Stomach smooth muscle (tissue), 2 donors: ENCODE results near the gene CLSTN3.

ENCODE experiments used
- H3K27ac ChIP-seq: one replicate; pipeline ENCODE4 v1.7.0; 2013; ENCODE audit warnings: mild to moderate bottlenecking, low read length, inconsistent platforms
- H3K27me3 ChIP-seq, 2 donors: one replicate each; pipeline ENCODE4 v1.7.0; 2013; ENCODE audit warnings: low read length in 2 of 2; ENCODE audit not compliant: insufficient read depth in 2 of 2, control insufficient read depth in 1 of 2
- H3K36me3 ChIP-seq, 2 donors: one replicate each; pipeline ENCODE4 v1.7.0; 2013; ENCODE audit warnings: low read length in 2 of 2; ENCODE audit not compliant: control insufficient read depth in 2 of 2, insufficient read depth in 2 of 2
- H3K4me1 ChIP-seq: one replicate; pipeline ENCODE4 v1.7.0; 2013; ENCODE audit warnings: low read length; ENCODE audit not compliant: control insufficient read depth, insufficient read depth
- H3K4me3 ChIP-seq, 2 donors: one replicate each; pipeline ENCODE4 v1.7.0; 2013; ENCODE audit warnings: low read length in 2 of 2
- H3K9ac ChIP-seq, 2 donors: one replicate each; pipeline ENCODE4 v1.7.0; 2013; ENCODE audit warnings: low read length in 2 of 2, mild to moderate bottlenecking in 1 of 2
- H3K9me3 ChIP-seq, 2 donors: one replicate each; pipeline ENCODE4 v1.7.0; 2013; ENCODE audit warnings: low read length in 2 of 2; ENCODE audit not compliant: control insufficient read depth in 2 of 2
- donor health status: healthy.
- donor health status: Pancreatic carcinoma.

Gene CLSTN3

DNA sequence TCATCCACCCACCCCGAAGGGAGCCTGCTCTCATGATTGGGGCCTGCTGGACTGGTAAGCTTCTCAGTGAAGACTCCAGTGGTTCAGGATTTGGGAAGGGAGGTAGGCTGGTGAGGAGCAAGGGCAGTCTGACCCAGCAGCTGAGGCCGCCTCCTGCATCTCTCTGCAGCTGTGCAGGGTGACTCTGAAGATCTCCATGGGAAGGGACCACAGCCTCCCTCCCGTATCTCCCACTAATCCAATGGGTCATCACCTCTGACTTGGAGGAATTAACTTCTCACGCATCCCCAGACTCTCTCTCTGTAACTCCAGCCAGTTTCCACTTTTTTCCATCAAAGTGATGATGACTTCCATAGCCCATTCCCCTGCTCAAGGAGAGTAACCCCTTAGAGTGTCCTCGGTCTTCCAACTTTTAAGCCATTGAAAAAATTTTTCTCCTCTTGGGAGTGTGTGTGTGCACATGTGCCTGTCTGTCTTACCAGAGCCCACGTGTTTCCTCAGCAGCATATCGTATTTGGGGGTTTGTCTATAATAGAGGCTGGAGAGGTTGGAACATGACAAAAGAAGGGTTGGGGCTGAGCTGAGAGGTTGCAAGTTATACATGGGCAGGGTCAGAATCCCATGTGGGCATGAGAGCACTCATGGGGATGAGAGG, 11.3 kb downstream of the CLSTN3 start:
- Histone ChIP-seq H3K36me3 (peaks cover 15 to 22% of the 10 kb centered on the region in 2 donors), H3K4me1 (no peaks in the 10 kb centered on the region), H3K27me3 (no peaks in the 10 kb centered on the region), H3K9ac (no peak overlapping the region), H3K9me3 (no peaks in the 10 kb centered on the region), H3K27ac (no peak overlapping the region), H3K4me3 (no peak overlapping the region)

DNA sequence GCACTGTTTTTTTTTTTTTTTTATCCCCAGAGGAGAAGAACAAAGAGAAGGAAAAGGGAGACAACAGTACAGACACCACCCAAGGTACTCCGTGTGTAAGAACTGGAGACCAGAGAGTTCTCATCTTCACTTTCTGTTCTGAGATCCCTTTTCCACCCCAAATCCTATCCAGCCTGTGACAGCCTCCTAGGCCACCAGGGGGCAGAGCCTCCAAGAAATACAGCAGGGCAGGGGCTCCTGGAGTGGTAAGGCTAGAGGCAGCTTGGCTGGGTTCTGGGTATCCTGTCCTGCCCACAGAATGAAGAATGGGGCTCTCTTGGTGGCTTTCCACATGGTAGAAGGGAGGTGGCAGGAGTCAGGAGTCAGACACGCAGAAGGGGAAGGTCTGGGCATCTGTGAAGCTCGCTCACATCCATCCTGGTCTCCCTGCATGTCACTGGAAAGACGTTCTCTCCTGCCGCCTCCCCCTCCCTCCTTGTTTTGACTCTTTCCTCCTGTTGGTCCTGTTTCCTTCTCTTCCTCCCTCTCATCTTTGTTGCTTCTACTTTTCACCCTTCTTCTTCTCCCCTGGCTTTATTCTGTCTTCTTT, 12.0 kb downstream of the CLSTN3 start:
- Histone ChIP-seq H3K27ac (no peak overlapping the region), H3K9me3 (no peaks in the 10 kb centered on the region), H3K4me3 (no peak overlapping the region), H3K9ac (no peak overlapping the region), H3K36me3 (peaks cover 8 to 17% of the 10 kb centered on the region in 2 donors), H3K27me3 (no peaks in the 10 kb centered on the region), H3K4me1 (no peaks in the 10 kb centered on the region)

DNA sequence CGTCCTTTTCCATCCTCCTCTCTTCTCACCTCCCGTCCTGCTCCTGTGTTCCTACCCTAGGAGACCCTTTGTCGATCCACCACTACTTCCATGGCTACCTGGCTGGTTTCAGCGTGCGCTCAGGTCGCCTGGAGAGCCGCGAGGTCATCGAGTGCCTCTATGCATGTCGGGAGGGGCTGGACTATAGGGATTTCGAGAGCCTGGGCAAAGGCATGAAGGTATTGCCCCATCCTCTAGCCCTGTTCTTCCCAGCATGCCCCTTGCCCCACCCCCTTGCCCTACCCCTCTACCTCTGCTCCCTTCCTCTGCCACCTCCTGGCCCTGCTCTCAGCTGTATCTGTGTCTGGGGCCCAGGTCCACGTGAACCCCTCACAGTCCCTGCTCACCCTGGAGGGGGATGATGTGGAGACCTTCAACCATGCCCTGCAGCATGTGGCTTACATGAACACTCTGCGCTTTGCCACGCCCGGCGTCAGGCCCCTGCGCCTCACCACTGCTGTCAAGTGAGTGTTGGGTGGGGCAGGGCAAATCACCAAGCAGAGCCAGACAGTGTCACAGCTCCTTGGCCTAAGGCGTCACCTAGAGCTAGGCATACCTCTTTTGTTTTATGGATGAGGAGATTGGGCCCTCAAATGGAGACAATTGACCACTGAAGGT, 12.8 kb downstream of the CLSTN3 start:
- no peak overlapping the region for H3K27ac ChIP-seq
- H3K27me3 ChIP-seq: no peaks in the 10 kb centered on the region
- peaks cover 7 to 13% of the 10 kb centered on the region in 2 donors for H3K36me3 ChIP-seq

GRCh38 chr12:7143564-7143963, 13.4 kb downstream of the CLSTN3 start:
- Histone ChIP-seq H3K4me3 (no peak overlapping the region), H3K27ac (no peak overlapping the region), H3K9me3 (no peaks in the 10 kb centered on the region), H3K4me1 (no peaks in the 10 kb centered on the region), H3K36me3 (peaks cover 7 to 12% of the 10 kb centered on the region in 2 donors), H3K9ac (no peak overlapping the region), H3K27me3 (no peaks in the 10 kb centered on the region)

More for the DNA sequence above, 12.8 kb downstream of the CLSTN3 start:
- Histone ChIP-seq H3K9me3 (no peaks in the 10 kb centered on the region), H3K9ac (no peak overlapping the region), H3K4me1 (no peaks in the 10 kb centered on the region), H3K4me3 (no peak overlapping the region)

- Histone ChIP-seq H3K27ac (no peak overlapping the region), H3K9ac (no peak overlapping the region), H3K27me3 (no peaks in the 10 kb centered on the region), H3K36me3 (peaks cover 14 to 18% of the 10 kb centered on the region in 2 donors), H3K4me1 (no peaks in the 10 kb centered on the region), H3K9me3 (no peaks in the 10 kb centered on the region), H3K4me3 (no peak overlapping the region)
Measured at GRCh38 chr12:7144414-7145120, 14.4 kb downstream of the CLSTN3 start.

DNA sequence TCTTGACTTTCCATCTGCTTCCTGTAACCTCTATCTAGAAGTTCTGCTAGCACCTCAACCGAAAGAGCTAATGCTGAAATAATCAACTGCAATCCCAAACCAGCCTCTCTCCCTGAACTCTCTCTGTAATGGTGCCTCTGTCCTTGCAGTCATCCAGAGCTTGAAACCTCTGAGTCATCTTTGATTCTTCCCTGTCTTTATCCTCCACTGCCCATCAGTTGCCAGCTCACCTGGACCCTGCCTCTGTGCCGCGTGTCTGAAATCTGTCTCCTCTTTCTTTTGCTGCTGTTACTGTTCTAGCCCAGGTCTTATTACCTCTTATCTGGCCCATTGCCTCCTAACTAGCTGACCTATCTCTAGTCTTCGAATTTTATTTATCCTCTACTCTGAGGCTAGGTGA, 15.5 kb downstream of the CLSTN3 start:
- Histone ChIP-seq H3K27ac (no peak overlapping the region), H3K4me3 (no peak overlapping the region), H3K9ac (no peak overlapping the region), H3K27me3 (no peaks in the 10 kb centered on the region), H3K9me3 (no peaks in the 10 kb centered on the region), H3K4me1 (no peaks in the 10 kb centered on the region), H3K36me3 (peaks cover 21 to 23% of the 10 kb centered on the region in 2 donors)

- H3K27ac ChIP-seq: no peak overlapping the region
- no peak overlapping the region for H3K9ac ChIP-seq
- no peak overlapping the region for H3K4me3 ChIP-seq
- H3K27me3 ChIP-seq: no peaks in the 10 kb centered on the region
- no peaks in the 10 kb centered on the region for H3K4me1 ChIP-seq
- no peaks in the 10 kb centered on the region for H3K9me3 ChIP-seq
- H3K36me3 ChIP-seq: peaks cover 24 to 26% of the 10 kb centered on the region in 2 donors
Measured at GRCh38 chr12:7146228-7146627, 16.1 kb downstream of the CLSTN3 start.

DNA sequence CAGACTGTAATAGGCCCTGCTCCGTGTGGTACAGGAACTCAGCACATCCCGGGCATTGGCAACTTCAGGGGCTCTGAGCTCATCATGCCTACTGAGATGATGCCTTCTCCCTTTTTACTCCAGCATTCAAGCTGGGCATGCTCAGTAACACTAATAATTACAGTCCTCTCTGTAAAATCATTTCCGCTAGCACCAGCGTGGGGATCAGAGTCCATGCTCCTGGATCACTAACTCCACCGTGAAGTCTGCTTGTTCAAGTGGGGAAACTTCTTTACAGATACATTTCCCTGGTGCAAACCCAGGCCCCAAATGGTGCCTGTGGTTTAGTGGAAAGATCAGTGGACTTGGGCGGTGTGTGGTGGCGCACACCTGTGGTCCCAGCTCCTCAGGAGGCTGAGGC, 16.7 kb downstream of the CLSTN3 start:
- Histone ChIP-seq H3K36me3 (peaks cover 18 to 23% of the 10 kb centered on the region in 2 donors), H3K4me1 (no peaks in the 10 kb centered on the region), H3K27me3 (no peaks in the 10 kb centered on the region), H3K27ac (no peak overlapping the region), H3K9me3 (no peaks in the 10 kb centered on the region), H3K4me3 (no peak overlapping the region), H3K9ac (no peak overlapping the region)

- Histone ChIP-seq H3K27me3 (no peaks in the 10 kb centered on the region), H3K4me1 (no peaks in the 10 kb centered on the region), H3K36me3 (peaks cover 19 to 25% of the 10 kb centered on the region in 2 donors), H3K27ac (no peak overlapping the region), H3K9ac (no peak overlapping the region), H3K4me3 (no peak overlapping the region), H3K9me3 (no peaks in the 10 kb centered on the region)
Measured at GRCh38 chr12:7150356-7150755, 20.2 kb downstream of the CLSTN3 start.

GRCh38 chr12:7150841-7151240, 20.7 kb downstream of the CLSTN3 start:
- Histone ChIP-seq H3K36me3 (peaks cover 19 to 25% of the 10 kb centered on the region in 2 donors), H3K4me1 (no peaks in the 10 kb centered on the region), H3K9ac (no peak overlapping the region), H3K9me3 (no peaks in the 10 kb centered on the region), H3K27ac (no peak overlapping the region), H3K4me3 (no peak overlapping the region), H3K27me3 (no peaks in the 10 kb centered on the region)
